Measurements from ENCODE around the gene MTMR3.

The MTMR3 gene

DNA sequence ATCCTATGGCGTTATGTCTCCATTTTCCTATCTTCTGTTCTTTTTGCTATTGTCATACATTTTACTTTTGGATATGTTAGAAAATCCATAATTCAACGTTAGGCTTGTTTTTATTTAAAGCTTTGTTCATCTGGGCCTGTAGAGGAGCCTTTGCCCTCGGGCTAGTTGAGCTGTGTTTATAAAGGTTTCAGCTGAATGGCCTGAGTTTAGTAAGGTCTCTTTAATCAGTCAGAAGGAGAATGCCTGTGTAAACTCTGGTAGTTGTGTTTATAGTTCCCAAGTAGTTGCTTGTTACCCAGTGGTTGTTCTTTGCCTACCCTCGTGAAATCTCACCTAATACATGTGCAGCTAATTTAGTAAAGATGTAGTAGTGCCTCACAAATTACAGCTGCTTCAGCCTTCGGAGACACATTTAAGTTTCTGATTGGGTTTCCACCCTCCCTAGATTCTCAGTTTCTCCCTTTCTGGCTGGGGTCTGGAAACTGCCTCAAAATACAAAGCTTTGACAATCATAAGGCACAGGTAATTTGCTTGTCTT lies 33.1 kb downstream of the MTMR3 start:
- peak; percentile 48 for DNase-seq (ENCODE audit: low read depth)

DNA sequence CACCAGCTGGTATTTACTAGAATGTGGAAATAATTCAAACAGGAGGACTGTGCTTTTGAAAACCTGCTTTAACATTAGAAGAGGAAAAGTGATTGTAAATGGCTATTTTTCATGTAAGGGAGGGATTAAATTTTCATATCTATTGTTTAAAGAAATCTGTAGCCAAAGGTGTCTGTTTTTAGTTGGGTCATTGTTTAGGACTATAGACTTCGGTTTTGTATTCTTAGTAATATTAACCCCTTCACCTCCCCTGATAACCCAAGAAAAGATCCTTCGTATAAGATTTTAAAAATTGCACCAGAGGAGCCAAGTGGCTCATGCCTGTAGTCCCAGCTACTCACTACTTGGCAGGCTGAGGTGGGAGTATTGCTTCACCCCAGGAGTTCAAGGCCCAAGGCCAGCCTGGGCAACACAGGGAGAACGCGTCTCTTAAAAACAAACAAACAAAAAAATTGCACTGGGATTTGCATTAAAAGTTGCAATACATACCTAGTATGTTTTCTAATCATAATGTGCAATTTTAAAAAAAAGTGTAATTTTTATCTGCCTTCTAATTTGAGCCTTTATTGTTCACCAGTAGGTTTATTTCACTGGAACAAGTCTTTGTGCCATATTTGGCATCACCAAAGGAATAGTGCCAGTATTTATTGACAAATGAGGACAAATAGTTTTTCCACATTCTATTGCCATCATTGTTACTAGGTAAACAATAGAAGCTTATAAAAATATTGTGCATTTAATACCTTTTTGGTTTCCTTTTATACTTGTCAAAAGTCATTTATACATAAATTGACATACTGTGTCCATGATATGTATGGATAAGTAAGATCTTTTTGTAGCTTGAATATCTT lies 34.3 kb downstream of the MTMR3 start:
- no peak for DNase-seq (ENCODE audit: low read depth)

DNA sequence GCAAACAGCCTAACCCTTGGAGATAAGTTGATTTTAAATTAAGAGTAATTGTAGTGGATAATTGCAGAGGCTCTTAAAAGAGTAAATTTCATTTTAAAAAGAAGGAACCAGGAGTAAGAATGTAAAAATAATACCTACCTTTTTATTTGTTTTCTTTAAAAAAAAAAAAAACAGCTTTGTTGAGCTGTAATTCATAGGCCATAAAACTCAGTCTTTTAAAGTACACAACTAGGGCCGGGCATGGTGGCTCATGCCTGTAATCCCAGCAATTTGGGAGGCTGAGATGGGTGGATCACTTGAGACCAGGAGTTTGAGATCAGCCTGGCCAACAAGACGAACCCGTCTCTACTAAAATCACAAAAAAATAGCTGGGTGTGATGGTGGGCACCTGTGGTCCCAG lies 42.4 kb downstream of the MTMR3 start:
- no peak for DNase-seq (ENCODE audit: low read depth)

DNA sequence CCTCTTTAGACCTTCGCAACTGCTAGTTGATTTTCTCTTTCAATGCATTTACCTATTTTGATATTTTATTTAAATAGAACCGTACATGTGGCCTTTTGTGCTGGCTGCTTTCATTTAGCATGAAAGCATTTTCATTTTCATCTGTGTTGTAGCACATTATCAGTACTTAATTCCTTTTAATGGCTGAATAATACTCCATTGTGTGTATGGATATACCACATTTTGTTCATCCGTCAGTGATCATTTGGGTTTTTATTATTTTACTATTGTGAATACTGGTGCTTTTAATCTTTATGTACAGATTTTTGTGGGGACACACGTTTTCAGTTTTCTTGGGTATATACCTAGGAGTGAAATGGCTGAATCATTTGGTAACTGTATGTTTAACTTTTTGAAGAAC lies 43.1 kb downstream of the MTMR3 start:
- no peak for DNase-seq (ENCODE audit: low read depth)

DNA sequence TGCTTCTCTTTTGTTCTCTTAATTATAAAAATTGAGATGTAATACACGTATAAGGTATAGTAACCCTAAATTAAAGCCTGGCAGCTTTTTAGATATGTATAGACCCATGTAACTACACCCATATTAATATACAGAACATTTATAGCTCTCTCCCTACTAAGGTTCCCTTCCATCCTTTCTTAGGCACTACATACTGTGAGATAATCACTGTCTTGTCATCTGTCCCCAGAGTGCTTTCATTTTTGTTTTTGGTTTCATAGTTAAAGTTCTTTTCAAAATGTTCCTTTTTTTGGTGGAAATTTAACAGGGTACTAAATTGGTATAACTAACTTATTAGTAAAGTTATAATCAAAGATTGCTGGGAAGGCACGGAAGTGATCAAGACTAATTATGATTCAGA lies 49.2 kb downstream of the MTMR3 start:
- DNase-seq (ENCODE audit: low read depth) = no peak

DNA sequence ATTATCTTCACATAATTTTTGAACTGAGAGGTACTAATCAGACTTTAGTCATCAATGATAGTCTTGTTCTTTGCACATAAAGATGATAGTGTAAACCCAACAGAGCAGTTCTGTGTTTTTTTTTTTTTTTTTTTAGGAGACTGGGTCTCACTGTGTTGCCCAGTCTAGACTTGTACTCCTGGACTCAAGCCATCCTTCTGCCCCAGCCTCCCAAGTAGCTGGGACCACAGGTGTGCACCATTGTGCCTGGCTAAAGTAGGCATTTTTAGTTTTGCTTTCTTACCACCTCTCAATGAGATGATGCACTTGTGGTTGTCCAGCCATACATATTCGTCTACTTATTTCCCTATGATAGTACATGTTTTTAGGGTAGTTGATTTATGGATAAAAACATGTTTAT lies 50.6 kb downstream of the MTMR3 start:
- DNase-seq (ENCODE audit: low read depth) = no peak

DNA sequence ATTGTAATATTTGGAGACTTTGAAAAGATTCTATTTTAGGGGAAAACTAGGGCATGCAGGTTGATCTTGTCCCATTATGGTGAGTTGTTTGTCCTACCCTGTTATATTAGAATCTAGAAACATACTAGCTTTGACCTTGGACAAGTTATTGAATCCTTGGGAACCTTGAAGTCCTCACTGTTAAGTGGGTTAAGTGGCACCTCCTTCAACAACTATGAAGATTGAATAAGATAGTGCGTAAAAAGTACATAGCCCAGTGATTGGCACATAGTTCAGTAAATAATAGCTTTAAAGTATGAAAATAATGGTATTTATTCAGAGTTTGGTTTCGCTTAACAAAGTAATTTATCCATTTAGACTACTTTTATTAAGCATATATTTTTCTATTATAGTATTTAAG lies 51.6 kb downstream of the MTMR3 start:
- no peak for DNase-seq (ENCODE audit: low read depth)

DNA sequence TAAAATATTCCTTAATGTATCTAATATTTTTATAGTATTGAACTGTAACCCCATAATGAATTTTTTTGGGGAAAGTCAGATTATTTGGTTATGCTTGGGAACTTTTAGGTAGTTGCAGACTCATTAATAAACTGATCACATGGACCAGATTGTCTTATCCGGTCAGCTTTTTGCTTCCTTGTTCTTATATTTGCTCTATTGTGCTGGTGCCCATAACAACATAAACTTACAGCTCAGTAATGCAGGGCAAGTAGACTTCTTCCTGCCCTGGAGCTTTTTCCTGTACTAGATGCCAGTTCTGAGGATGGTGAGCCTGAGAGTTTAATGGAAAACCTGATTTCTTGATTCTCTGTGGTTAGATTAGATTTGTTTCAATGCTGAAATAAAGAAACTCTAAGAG lies 53.2 kb downstream of the MTMR3 start:
- DNase-seq (ENCODE audit: low read depth) = no peak

DNA sequence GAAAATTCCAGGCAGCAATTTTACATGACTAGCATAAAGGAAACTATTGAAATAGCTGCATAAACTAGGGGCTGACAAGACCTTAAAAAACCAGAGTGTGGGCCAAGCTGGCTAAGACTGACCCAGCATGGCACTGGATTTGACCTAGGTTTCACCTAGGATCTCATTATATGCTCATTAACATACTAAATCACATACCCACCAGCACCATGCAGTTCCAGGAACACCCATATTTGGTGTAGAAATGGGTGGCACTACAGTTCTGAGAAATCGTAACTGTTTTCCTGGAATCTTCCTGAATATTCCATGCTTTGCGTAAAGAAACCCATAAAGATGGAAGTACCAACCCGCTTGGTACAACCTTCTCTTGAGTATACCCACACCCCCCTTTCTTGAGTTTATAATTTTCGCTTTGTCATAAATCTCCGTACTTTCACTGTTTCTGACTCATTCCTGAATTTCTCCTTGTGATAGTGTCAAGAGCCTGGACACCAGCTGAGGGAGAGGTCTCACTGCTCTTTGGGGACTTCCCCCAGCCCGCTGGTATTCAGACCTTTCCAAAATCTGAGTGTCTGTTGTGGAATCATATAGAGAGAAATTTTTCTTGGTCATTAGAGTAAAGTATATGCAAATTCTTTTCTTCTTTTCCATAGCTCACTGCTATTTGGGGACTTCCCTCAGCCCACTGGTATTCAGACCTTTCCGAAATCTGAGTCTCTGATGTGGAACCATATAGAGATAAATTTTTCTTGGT lies 55.1 kb downstream of the MTMR3 start:
- DNase-seq (ENCODE audit: low read depth) = peak; percentile 20

DNA sequence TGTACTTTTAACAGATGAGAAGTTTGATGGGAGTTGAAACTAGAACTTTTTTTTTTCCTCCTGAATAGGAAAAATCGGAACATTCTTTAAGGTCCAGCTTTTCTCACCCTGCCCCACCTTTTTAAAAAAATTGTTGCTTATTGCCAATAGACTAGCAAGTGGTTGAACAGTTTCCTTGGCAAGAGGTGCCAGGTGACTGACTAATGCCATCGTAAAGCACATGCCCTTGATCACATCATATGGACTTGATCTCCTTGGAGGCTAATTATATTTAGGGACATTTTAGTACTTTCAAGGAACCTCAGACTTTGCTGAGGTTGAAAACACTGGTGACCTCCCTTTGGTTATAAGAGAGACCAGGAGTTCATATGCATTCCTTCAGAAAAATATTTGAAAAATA lies 57.6 kb downstream of the MTMR3 start:
- no peak for DNase-seq (ENCODE audit: low read depth)

DNA sequence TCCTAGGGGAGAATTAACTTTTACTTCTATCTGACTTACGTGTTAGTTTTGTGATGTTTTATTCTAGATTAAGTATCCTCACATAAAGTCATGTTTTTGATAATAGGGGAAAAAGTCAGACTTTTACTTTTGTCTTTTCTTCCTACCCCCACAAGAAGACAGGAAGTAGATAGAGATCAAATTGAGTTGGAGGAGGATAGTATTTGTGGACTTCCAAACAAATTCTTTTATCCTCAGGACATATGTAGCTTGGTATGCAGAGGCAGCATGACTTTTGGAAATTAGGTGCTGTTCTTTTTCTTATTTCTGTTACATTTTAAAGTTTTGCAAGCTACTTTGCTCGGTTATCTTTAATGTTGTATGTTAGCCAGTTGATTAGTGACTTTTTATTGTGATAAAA lies 61.4 kb downstream of the MTMR3 start:
- no peak for DNase-seq (ENCODE audit: low read depth)

DNA sequence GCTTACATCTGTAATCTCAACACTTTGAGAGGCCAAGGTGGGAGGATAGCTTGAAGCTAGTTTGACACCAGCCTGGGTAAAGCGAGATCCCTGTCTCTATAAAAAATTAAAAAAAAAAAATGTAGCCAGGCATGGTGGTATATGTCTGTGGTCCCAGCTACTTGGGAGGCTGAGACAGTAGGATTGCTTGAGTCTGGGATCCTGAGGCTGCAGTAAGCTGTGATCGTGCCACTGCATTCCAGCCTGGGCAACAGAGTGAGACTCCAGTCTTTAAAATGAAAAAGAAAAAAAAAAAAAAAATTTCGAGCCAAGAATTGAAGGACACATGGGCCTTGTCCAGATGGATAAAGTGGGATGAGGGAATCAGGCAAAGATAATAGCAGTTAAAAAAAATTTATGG lies 62.5 kb downstream of the MTMR3 start:
- DNase-seq (ENCODE audit: low read depth) = no peak

DNA sequence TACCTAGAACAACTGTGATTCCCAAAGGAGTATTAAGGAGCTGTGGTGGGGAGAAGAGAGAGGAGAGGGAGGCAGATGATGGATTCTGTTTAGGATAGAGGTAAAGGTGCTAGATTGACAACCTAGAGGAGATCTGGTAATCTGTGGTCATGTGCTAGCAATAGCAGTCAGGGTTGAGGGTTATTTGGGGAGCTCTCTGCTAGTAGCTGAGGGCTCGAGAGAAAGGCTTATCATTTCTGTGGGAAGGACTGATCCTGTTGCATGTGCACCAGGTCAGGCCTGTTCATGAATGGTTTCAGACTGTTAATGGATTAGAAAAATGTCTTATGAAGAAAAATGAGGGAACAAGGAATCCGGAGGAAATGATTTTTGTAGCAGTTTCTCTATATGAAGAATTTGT lies 63.2 kb downstream of the MTMR3 start:
- DNase-seq (ENCODE audit: low read depth) = no peak

DNA sequence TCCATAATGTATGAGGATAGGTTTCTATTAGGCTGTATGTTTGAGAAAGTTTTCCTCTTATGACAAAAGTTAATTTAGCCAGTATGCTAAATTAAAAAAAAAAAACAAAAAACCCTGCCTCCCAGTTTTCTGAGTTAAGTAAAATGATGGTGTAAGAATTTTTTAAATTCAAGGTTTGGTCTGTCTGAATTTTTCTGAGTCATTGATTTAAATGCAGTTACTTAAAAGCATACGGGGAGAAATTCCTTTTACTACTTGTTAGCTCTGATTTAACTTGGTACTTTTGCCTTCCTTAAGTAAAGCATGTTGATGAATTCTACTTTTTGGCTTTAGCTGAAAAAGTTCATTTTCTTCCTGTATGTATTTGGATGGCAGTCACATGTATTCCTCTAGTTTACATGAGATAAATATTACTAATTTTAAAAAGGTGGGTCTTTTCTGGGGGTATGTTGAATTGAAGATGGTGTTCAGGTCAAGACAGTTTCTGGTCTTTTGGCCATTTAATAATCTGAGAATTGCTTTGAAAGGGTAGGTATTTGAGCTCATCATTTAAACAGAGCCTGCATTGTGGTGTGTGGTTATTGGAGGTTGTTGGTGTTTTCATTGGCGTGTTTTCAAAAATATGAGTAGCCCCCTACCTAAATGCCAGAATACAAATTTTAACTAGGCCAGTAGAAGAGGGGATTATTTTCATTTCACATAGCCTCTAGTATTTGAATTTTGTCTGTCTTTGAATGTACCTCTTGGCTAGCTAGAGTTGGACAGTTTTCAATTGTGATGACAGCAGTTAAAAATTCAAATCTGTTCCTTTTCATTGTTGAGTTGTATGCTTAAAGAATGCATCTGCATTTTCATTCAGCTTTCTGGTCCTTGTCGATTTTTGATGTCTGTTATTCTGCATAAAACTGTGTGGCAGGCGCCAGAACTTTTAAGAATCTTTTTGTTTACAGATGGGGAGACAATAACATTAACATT lies 64.7 kb downstream of the MTMR3 start:
- DNase-seq (ENCODE audit: low read depth) = peak; percentile 26

DNA sequence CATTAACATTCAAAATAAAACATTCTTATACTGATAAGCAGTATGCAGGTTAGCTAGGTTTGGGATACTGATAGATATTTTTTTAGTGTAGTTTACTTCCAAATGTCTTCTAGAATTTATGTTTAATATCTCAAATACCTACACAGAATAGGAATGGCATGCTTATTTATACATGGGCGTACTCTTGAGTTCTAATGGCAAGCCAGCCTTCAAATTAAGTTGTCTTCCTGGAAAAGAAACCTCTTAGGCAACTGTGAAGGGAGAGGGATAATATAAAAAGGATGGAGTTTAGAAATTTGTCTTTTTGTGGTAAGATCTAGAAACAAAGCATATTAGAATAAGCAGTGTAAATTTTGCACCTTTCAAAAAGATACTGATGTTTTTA lies 65.4 kb downstream of the MTMR3 start:
- no peak for DNase-seq (ENCODE audit: low read depth)

DNA sequence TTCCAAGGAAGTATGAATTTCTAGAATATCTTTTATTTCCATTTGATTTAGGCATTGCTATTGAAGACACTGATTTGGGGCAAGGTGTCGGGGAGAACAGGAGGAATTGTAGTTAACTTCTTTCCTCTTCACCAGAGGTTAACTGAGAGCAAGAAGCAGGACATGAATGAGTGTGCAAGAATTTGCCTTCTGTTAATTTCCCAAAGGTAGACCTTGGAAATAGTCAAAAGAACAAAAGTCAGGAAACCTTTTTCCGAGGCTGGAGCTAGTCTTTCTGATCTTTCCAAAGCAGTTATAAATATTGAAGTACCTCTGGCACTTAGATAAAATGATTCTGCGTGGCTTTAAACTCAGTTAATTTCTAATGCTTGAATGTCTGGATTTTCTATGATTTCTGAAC lies 66.9 kb downstream of the MTMR3 start:
- DNase-seq (ENCODE audit: low read depth) = no peak

DNA sequence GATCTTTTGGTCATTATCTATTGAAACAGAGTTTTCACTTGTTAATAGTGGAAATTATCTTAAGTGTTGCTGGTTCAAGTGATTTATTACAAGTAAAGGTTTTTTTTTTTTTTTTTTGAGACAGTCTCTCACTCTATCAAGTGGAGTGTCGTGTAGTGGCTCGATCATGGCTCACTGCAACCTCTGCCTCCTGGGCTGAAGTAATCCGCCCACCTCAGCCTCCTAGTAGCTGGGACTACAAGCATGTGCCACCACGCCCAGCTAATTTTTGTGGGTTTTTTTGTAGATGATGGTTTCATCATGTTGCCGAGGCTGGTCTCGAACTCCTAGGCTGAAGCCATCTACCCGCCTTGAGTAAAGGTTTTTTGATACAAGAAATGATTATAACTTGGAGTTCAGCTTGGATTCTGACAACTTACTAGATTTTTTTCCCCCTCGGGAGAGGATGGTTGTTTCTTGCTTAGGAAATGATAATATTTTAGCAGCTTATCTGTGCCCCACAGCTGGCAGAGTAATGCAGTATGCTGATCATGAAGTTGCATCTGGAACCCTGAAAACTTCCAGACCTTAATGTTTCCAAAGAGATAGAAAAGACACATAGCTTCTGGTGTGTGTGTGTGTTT lies 68.9 kb downstream of the MTMR3 start:
- no peak for DNase-seq (ENCODE audit: low read depth)

DNA sequence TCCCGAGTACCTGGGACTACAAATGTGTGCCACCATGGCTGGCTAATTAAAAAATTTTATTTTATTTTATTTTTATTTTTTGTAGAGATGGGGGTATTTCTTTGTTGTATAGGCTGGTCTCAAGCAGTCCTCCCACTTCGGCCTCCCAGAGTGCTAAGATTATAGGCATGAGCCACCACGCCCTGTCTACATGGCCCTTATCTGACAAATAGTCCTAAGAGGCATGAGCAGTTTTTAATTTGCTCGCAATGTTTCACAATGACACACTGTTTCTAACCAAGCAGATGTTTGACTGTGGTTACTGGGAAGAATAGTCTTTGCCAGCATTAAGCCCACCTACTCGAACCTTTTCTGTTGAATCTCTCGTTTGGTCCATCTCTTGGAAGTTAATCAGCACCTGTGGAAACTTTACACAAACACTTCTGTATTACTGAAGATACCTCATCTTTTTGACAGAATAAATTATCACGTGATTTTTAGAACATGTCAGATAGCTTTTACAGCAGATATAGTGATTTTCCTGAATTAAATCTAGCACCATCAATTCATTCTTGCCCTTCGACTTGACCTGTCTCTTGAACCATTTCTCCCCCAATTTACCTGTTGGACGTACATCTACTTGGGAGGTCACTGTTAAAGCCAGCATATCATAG lies 71.4 kb downstream of the MTMR3 start:
- no peak for DNase-seq (ENCODE audit: low read depth)

DNA sequence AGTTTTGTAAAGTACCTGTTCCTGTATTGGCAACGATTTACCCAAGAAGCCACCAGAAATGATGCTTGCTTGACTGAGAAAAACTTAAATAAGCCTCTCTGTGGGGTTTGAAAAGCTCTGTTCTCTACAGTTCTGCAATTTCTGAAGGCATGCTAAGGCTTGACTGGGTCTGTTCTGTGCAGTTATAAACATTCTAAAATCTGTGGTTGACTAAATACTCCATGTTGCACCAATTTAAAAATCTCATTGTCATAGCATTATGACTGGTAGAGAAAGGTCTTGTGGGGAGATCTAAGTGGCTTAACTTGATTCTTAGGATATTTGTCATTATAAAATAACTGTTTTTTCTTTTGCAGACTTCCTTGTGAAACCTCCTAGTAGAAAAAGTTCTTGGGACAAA lies 73.7 kb downstream of the MTMR3 start:
- no peak for DNase-seq (ENCODE audit: low read depth)

DNA sequence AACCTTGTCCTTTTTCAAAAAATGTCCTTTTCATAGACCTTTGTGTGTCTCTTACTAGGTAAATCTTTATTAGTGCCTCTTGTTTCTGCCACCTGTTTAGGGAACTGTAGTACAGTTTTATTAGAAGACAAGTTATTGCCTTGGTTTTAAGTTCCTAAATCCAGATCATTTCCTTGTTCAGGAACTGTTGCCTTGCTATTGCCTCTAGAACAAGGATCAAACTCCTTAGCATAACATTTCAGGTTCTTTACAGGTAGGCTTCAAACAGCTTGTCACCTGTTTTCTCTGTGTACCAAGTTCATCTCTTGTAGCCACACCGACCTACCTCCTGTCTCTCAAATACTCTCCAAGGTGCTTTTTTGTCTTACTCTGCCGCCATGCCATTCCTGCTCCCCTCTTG lies 75.2 kb downstream of the MTMR3 start:
- DNase-seq (ENCODE audit: low read depth) = no peak

DNA sequence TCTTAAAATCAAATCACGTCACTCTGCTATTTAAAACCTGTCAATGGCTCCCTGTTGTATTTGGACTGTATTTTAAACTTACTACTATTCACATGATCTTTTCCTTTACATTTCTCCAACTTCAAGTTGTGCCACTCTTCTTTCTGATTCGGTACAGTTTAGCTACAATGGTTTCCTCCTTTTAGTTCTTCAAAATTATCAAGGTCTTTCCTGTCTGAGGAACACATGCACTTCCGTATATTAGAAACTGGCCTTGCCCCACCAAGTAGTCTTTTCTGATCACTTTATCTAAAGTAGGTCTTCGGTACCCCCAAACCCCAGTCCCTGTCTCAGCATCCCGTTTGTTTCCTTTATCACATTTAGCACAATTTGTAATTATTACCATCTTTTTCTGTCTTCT lies 81.8 kb downstream of the MTMR3 start:
- no peak for DNase-seq (ENCODE audit: low read depth)

Measured in ELR (cell line).